Trophoblast cell (in vitro differentiated cells and primary cell): ENCODE data around the gene SH2D4B.

ENCODE experiments used
- DNase-seq, 2 donors: peaks; one replicate each; pipeline ENCODE4 v3.0.0-alpha.2; 2016
- H2AFZ ChIP-seq: 2 replicates; pipeline ENCODE4 v1.6.1; 2013; ENCODE audit warnings: low read length, moderate library complexity, mild to moderate bottlenecking; ENCODE audit not compliant: insufficient read depth, poor library complexity
- H2AK5ac ChIP-seq: 2 replicates; pipeline ENCODE4 v1.6.1; 2013; ENCODE audit warnings: mild to moderate bottlenecking, low read length
- H2BK120ac ChIP-seq: 2 replicates; pipeline ENCODE4 v1.6.1; 2013; ENCODE audit warnings: low read length, mild to moderate bottlenecking, moderate library complexity; ENCODE audit not compliant: insufficient read depth, poor library complexity
- H2BK12ac ChIP-seq: 2 replicates; pipeline ENCODE4 v1.6.1; 2013; ENCODE audit warnings: mild to moderate bottlenecking, low read length, moderate library complexity
- H2BK5ac ChIP-seq: 2 replicates; pipeline ENCODE4 v1.6.1; 2013; ENCODE audit warnings: low read length, low read depth, moderate library complexity, mild to moderate bottlenecking; ENCODE audit not compliant: poor library complexity
- H3K14ac ChIP-seq: 2 replicates; pipeline ENCODE4 v1.6.1; 2013; ENCODE audit warnings: mild to moderate bottlenecking, low read length
- H3K18ac ChIP-seq: 2 replicates; pipeline ENCODE4 v1.6.1; 2013; ENCODE audit warnings: mild to moderate bottlenecking, low read length
- H3K23ac ChIP-seq: 2 replicates; pipeline ENCODE4 v1.6.1; 2013; ENCODE audit warnings: low read length
- H3K27ac ChIP-seq: 2 replicates; pipeline ENCODE4 v1.5.1; 2013; ENCODE audit warnings: low read depth, mild to moderate bottlenecking, inconsistent platforms, low read length, moderate library complexity
- H3K27me3 ChIP-seq: 2 replicates; pipeline ENCODE4 v1.6.1; 2013; ENCODE audit warnings: inconsistent platforms, mild to moderate bottlenecking, low read length, moderate library complexity; ENCODE audit not compliant: insufficient read depth
- H3K36me3 ChIP-seq, 2 experiments: 1 replicate in 1 of 2; 2 replicates in 1 of 2; pipeline ENCODE4 v1.6.1; 2013; ENCODE audit warnings: low read length in 2 of 2, mild to moderate bottlenecking in 2 of 2, moderate library complexity in 1 of 2; ENCODE audit not compliant: insufficient read depth in 2 of 2, control insufficient read depth in 1 of 2
- H3K4ac ChIP-seq: 2 replicates; pipeline ENCODE4 v1.6.1; 2013; ENCODE audit warnings: low read depth, mild to moderate bottlenecking, low read length, moderate library complexity
- H3K4me1 ChIP-seq, 2 experiments: 1 replicate in 1 of 2; 2 replicates in 1 of 2; pipeline ENCODE4 v1.6.1; 2013; ENCODE audit warnings: low read length in 2 of 2, mild to moderate bottlenecking in 2 of 2, moderate library complexity in 1 of 2; ENCODE audit not compliant: insufficient read depth in 2 of 2, control insufficient read depth in 1 of 2
- H3K4me2 ChIP-seq: 2 replicates; pipeline ENCODE4 v1.6.1; 2013; ENCODE audit warnings: inconsistent platforms, mild to moderate bottlenecking, low read length, moderate library complexity
- H3K4me3 ChIP-seq: 2 replicates; pipeline ENCODE4 v1.5.1; 2013; ENCODE audit warnings: mild to moderate bottlenecking, low read depth, low read length, inconsistent platforms
- H3K79me1 ChIP-seq: one replicate; pipeline ENCODE4 v1.6.1; 2013; ENCODE audit warnings: low read length
- H3K79me2 ChIP-seq: 2 replicates; pipeline ENCODE4 v1.6.1; 2013; ENCODE audit warnings: low read length, mild to moderate bottlenecking; ENCODE audit not compliant: control insufficient read depth, insufficient read depth, poor library complexity
- H3K9ac ChIP-seq: 2 replicates; pipeline ENCODE4 v1.6.1; 2013; ENCODE audit warnings: mild to moderate bottlenecking, low read length
- H3K9me3 ChIP-seq: 2 replicates; pipeline ENCODE4 v1.6.1; 2013; ENCODE audit warnings: low read depth, mild to moderate bottlenecking, control low read depth, inconsistent platforms, low read length; ENCODE audit not compliant: insufficient read depth
- H4K12ac ChIP-seq: 2 replicates; pipeline ENCODE4 v1.6.1; 2013; ENCODE audit warnings: low read depth, mild to moderate bottlenecking, low read length, moderate library complexity
- H4K8ac ChIP-seq: 2 replicates; pipeline ENCODE4 v1.6.1; 2013; ENCODE audit warnings: low read depth, mild to moderate bottlenecking, low read length, moderate library complexity
- H4K91ac ChIP-seq: one replicate; pipeline ENCODE4 v1.6.1; 2013; ENCODE audit warnings: low read depth, mild to moderate bottlenecking, low read length, moderate library complexity
- WGBS: extraction: QIAGEN DNeasy Blood & Tissue Kit; methylation state at CpG from one replicate; pipeline ENCODE4 v1.1.7; 2013; ENCODE audit warnings: missing lambda C conversion rate; ENCODE audit not compliant: insufficient read length, insufficient coverage; ENCODE audit errors: extremely low coverage; 5-methylcytosine and 5-hydroxymethylcytosine counted together

The SH2D4B gene

GRCh38 chr10:80544316-80544953 is 6.7 kb downstream of the SH2D4B start:
- Histone ChIP-seq H3K18ac (no peak overlapping the region), H2AFZ (no peak overlapping the region), H4K12ac (no peak overlapping the region), H3K27me3 (no peaks in the 10 kb centered on the region), H2BK12ac (no peak overlapping the region), H2BK5ac (no peak overlapping the region), H3K4me3 (no peak overlapping the region), H4K91ac (no peak overlapping the region), H3K9ac (no peak overlapping the region), H3K79me2 (no peaks in the 10 kb centered on the region), H4K8ac (no peak overlapping the region), H3K4me1 (no peaks in the 10 kb centered on the region), H3K36me3 (no peaks in the 10 kb centered on the region), H3K4ac (no peak overlapping the region), H3K79me1 (no peaks in the 10 kb centered on the region), H3K14ac (no peak overlapping the region), H3K27ac (no peak overlapping the region), H2BK120ac (no peak overlapping the region), H3K4me2 (no peak overlapping the region), H3K23ac (no peak overlapping the region), H3K9me3 (peaks cover 8% of the 10 kb centered on the region), H2AK5ac (no peak overlapping the region)
- WGBS, result no CpG with 5 or more reads among the region's 12 CpGs
- no peak for DNase-seq

GRCh38 chr10:80545258-80545881 is 7.7 kb downstream of the SH2D4B start:
- no peak overlapping the region for H3K18ac ChIP-seq
- no peak overlapping the region for H3K23ac ChIP-seq
- no peak overlapping the region for H2BK5ac ChIP-seq
- no peaks in the 10 kb centered on the region for H3K79me2 ChIP-seq
- no peaks in the 10 kb centered on the region for H3K36me3 ChIP-seq
- H3K9ac ChIP-seq, result no peak overlapping the region
- no peak overlapping the region for H4K8ac ChIP-seq
- no peak overlapping the region for H2BK120ac ChIP-seq
- no peak for DNase-seq
- H3K4ac ChIP-seq, result no peak overlapping the region
- no peak overlapping the region for H3K14ac ChIP-seq
- no peak overlapping the region for H3K27ac ChIP-seq
- H2BK12ac ChIP-seq, result no peak overlapping the region
- H3K79me1 ChIP-seq, result no peaks in the 10 kb centered on the region
- no peaks in the 10 kb centered on the region for H3K27me3 ChIP-seq
- peaks cover 10% of the 10 kb centered on the region for H3K9me3 ChIP-seq
- H3K4me2 ChIP-seq, result no peak overlapping the region
- no peak overlapping the region for H2AFZ ChIP-seq
- no peak overlapping the region for H3K4me3 ChIP-seq
- no peak overlapping the region for H4K12ac ChIP-seq
- no CpG with 5 or more reads among the region's 7 CpGs for WGBS
- no peaks in the 10 kb centered on the region for H3K4me1 ChIP-seq
- no peak overlapping the region for H2AK5ac ChIP-seq
- H4K91ac ChIP-seq, result no peak overlapping the region

- Histone ChIP-seq H2BK5ac (no peak overlapping the region), H3K79me1 (no peaks in the 10 kb centered on the region), H3K9me3 (peaks cover 2% of the 10 kb centered on the region), H3K4ac (no peak overlapping the region), H3K9ac (no peak overlapping the region), H3K23ac (no peak overlapping the region), H3K27me3 (no peaks in the 10 kb centered on the region), H3K27ac (no peak overlapping the region), H3K79me2 (no peaks in the 10 kb centered on the region), H3K36me3 (no peaks in the 10 kb centered on the region), H3K14ac (no peak overlapping the region), H2AK5ac (no peak overlapping the region), H2BK120ac (no peak overlapping the region), H3K4me1 (no peaks in the 10 kb centered on the region), H4K12ac (no peak overlapping the region), H4K91ac (no peak overlapping the region), H4K8ac (no peak overlapping the region), H3K4me3 (peak overlapping the region; percentile 22), H3K4me2 (no peak overlapping the region), H2AFZ (no peak overlapping the region), H3K18ac (no peak overlapping the region), H2BK12ac (no peak overlapping the region)
- no peak for DNase-seq
- no CpG with 5 or more reads among the region's 5 CpGs for WGBS
Measured at GRCh38 chr10:80552151-80552646, 14.5 kb downstream of the SH2D4B start.

GRCh38 chr10:80553436-80553835 is 15.7 kb downstream of the SH2D4B start:
- no peak for DNase-seq
- no peak overlapping the region for H3K23ac ChIP-seq
- H3K79me1 ChIP-seq, result no peaks in the 10 kb centered on the region
- H3K27me3 ChIP-seq, result no peaks in the 10 kb centered on the region
- no peaks in the 10 kb centered on the region for H3K36me3 ChIP-seq
- H3K27ac ChIP-seq, result no peak overlapping the region
- no peak overlapping the region for H4K12ac ChIP-seq
- H2BK12ac ChIP-seq, result no peak overlapping the region
- H3K9me3 ChIP-seq, result peaks cover 2% of the 10 kb centered on the region
- no peak overlapping the region for H4K91ac ChIP-seq
- no peak overlapping the region for H3K9ac ChIP-seq
- H2BK5ac ChIP-seq, result no peak overlapping the region
- no CpG with 5 or more reads among the region's 5 CpGs for WGBS
- H3K14ac ChIP-seq, result no peak overlapping the region
- no peak overlapping the region for H2BK120ac ChIP-seq
- no peak overlapping the region for H3K18ac ChIP-seq
- H2AK5ac ChIP-seq, result no peak overlapping the region
- H3K4me3 ChIP-seq, result no peak overlapping the region
- no peaks in the 10 kb centered on the region for H3K4me1 ChIP-seq
- no peak overlapping the region for H3K4ac ChIP-seq
- no peak overlapping the region for H3K4me2 ChIP-seq
- H2AFZ ChIP-seq, result no peak overlapping the region
- no peaks in the 10 kb centered on the region for H3K79me2 ChIP-seq
- H4K8ac ChIP-seq, result no peak overlapping the region
